HG03354 (cell line): ENCODE results near the gene ECE1.

Experiments
- ATAC-seq: cut with Tn5 transposase; IDR thresholded peaks from one replicate; pipeline ENCODE4 v1.9.1; 2021; ENCODE audit warnings: mild to moderate bottlenecking; ENCODE audit not compliant: unreplicated experiment, poor library complexity, severe bottlenecking

The ECE1 gene

GRCh38 chr1:21312407-21312992 is 22.2 kb upstream of the ECE1 start:
- ATAC-seq, result no peak

- ATAC-seq, result no peak
Observed at GRCh38 chr1:21311016-21311415, 20.8 kb upstream of the ECE1 start.

GRCh38 chr1:21308847-21309652 is 18.8 kb upstream of the ECE1 start:
- no peak for ATAC-seq

GRCh38 chr1:21308330-21308729 is 18.1 kb upstream of the ECE1 start:
- no peak for ATAC-seq

DNA sequence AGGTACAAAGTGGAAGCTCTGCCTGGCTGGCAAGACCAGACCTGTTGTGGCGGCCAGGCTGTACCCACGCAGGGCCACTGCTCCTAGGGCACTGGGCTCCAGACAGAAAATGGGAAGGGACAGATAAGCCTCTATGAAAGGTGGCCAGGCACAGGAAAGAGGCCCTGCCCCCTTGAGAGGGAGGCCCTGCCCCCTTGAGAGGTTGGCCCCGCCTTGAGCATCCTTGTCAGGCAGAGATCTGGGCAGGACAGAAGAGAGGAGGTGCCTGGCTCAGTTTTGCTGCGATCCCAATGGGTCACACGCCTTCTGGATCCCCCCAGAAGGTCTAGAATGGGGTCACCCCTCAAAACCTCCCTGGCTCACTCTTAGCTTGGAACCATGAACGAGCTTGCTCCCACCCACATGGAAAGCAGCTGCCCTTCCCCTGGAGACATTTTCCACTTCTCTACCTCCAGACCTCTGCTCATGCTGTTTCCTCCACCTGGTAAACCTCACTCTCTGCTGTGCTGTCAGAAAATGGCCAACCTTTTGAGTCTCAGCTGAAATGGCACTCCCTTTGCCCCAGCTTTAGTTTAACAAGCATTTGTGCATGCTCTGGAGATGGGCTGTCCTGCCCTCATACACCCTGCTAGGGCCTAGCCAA is 17.5 kb upstream of the ECE1 start:
- ATAC-seq, result no peak

DNA sequence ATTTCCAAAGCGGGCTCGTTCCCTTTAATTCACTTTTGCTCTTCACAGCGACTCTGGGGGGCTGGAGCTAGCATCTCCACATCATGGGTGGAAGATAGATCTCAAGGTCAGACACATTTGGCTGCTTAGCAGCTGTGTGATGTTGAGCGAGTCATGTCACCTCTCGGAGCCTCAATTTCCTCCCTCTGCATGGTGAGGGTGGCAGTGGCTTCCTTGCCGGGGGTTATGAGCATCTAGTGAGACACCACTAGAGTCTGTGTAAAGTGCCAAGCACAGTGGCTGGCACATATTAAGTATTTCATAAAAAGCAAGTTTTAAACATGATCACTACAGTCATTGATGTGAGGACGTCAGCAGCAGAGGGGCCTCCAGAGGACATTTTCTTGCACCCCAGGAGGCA is 16.9 kb upstream of the ECE1 start:
- no peak for ATAC-seq

- ATAC-seq, result no peak
Observed at GRCh38 chr1:21305900-21306189, 15.6 kb upstream of the ECE1 start.

DNA sequence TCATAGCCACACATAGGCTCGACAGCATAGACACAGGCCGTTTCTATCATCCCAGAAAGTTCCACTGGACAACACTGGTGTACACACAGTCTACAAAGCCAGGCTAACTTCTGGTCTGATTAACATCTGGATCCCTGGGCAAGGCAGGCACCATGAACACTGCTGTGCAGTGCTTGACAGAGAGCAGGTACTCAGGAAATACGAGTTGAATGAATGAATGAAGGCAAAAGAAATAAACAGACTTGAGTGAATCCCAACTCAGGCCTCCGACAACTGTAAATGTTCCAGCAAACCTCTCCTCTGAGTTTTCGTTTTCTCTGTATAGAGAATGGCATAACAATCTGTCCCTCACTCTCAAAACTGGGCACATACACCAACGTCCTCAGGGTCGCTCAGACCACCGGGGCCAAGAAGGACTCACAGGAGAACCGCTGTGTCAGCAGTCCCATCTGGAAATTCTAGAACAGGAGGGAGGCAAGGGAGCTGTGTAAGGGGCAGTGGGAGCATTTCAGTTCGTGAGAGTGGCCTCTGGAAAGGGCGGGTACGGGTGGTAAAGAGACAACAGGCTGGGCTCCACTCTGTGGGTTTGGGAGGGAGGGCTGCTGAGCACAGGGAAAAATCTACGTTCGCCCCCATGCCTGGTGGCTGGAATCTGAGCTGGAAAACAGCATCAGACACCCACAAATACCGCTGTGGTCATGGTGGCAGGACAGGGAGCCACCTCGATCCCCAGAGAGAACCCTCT is 15.1 kb upstream of the ECE1 start:
- ATAC-seq, result no peak

- no peak for ATAC-seq
Observed at GRCh38 chr1:21304488-21304887, 14.2 kb upstream of the ECE1 start.

- no peak for ATAC-seq
Observed at GRCh38 chr1:21302747-21303715, 12.8 kb upstream of the ECE1 start.

GRCh38 chr1:21301794-21302440 is 11.7 kb upstream of the ECE1 start:
- no peak for ATAC-seq

DNA sequence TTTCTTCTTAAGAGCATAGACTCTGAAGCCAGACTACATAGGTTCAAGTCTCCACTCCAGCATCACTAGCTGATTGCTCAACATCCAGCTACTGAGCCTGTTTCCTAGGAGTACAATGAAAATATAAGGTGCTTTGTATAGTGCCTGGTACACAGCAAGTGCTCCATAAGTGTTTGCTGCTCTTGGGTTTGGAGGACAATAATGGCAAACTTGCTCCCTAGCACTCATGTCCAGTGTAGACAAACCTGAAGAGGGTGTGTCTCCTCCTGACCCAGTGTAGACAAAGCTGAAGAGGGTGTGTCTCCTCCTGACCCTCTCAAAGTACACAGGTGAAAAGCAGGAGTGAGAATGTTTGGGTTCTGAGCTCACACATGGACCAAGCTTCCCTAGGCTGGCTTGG is 10.5 kb upstream of the ECE1 start:
- ATAC-seq, result no peak

DNA sequence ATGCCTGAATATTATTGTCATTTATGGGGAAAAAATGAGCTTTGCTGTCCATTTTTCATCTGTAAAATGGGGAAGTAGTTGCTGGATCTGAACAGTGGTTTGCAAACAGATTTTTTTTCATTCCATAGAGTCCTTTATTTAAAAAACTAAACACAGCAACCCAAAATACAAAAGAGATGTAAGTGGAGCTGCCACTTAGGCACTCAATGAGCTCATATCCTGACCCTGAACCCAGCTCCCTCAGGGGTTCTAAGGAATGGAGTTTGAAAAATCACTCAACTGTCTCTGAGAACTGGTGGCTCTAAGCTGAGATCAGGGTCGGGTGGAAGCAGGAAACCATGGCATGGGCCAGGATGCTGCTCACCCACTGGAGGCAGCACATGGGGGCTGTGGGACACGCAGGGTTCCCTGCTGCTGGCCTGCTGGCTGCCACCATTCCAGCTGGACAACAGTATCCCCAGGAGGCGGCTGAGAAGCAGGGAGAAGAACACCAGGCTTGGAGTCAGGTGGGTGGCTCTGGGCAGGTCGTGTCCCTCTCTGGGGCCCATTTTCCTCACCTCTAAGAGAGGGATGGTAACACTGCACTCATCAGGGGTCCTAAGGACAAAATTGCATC is 9.6 kb upstream of the ECE1 start:
- ATAC-seq, result no peak

DNA sequence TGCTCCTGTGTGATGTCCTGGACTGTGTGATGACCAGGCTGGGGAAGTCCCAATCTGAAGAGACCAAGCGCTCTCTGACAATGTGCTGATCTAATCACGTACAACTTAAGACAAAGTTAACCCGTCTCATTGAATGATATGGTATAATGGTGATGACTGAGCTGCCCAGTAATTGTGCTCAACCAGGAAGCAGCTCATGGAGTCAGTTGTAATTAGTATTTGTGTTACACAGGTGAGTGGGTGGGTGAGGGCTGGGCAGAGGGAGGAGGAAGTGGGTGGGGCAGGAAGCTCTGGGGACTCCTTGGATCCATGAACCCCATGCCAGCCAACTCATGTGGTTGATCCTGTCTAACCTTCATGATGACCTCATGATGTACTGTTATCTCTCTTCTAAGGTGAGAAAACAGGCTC is 8.7 kb upstream of the ECE1 start:
- ATAC-seq, result no peak

- ATAC-seq, result no peak
Observed at GRCh38 chr1:21297975-21298374, 7.7 kb upstream of the ECE1 start.

GRCh38 chr1:21296509-21297354 is 6.5 kb upstream of the ECE1 start:
- no peak for ATAC-seq

GRCh38 chr1:21295545-21295944 is 5.3 kb upstream of the ECE1 start:
- ATAC-seq, result no peak

DNA sequence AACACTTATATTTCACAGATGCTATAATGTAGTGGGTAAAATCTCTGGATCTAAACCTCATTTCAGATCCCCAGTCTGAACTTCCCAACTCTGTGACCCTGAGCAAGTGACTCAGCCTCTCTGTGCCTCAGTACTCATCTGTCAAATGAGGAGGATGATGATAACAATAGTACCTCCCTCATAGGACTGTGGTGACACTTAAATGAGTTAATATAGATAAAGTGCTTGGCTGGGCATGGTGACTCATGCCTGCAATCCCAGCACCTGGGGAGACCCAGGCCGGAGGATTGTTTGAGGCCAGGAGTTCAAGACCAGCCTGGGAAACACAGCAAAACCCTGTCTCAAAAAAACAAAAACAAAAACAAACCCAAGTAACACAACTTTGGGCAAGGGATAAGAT is 4.7 kb upstream of the ECE1 start:
- ATAC-seq, result peak; percentile 10
